Psoas muscle (tissue), 8 donors: ENCODE results near the gene CLIC3. TPM values are rescaled to one million over a fixed set of nuclear protein-coding genes. Genes with fewer than 3 reads are reported as not detected.

Experiments used
- ATAC-seq, 4 donors: fragments of 200-7000 bp; cut with Tn5 transposase; one replicate each; pipeline ENCODE4 v1.9.1; 2020; ENCODE audit warnings: moderate library complexity in 3 of 4, mild to moderate bottlenecking in 2 of 4
- DNase-seq, 2 donors: peaks; one replicate each; pipeline ENCODE4 v3.0.0-alpha.2; 2020
- H3K27ac ChIP-seq: fragments of 200-600 bp; one replicate; pipeline ENCODE4 v1.8.0; 2022
- H3K27me3 ChIP-seq, 3 donors: fragments of 200-600 bp in 1 of 3; one replicate each; pipeline versions ENCODE4 v1.6.1 to v1.8.0; 2013 to 2022; ENCODE audit warnings: low read length in 2 of 3, mild to moderate bottlenecking in 2 of 3, moderate library complexity in 1 of 3; ENCODE audit not compliant: insufficient read depth in 3 of 3
- H3K36me3 ChIP-seq, 2 donors: fragments of 200-600 bp in 1 of 2; one replicate each; pipeline versions ENCODE4 v1.6.1 to v1.8.0; 2013 to 2022; ENCODE audit warnings: low read depth in 1 of 2, mild to moderate bottlenecking in 1 of 2, moderate library complexity in 1 of 2; ENCODE audit not compliant: insufficient read depth in 1 of 2
- H3K4me1 ChIP-seq: fragments of 200-600 bp; one replicate; pipeline ENCODE4 v1.8.0; 2022
- H3K4me3 ChIP-seq: fragments of 200-600 bp; one replicate; pipeline ENCODE4 v1.8.0; 2022; ENCODE audit warnings: mild to moderate bottlenecking
- H3K9me3 ChIP-seq: fragments of 200-600 bp; one replicate; pipeline ENCODE4 v1.8.0; 2022
- CTCF ChIP-seq: fragments of 200-600 bp; IDR thresholded peaks from one replicate; pipeline ENCODE4 v1.8.0; 2022; ENCODE audit warnings: antibody characterized with exemption
- WGBS, 3 donors: extraction: QIAGEN DNeasy Blood & Tissue Kit; methylation state at CpG; one replicate each; pipeline versions ENCODE4 v1.1.6 to v1.1.7; 2013; 5-methylcytosine and 5-hydroxymethylcytosine counted together
- intact Hi-C, 2 donors: fragments of 100-400 bp; cut with DNase I; formaldehyde crosslinking; loops; one replicate each; pipeline versions ENCODE4 v1.11.0 to v1.14.2; 2022
- polyA plus RNA-seq, 3 donors: library from polyadenylated mRNA; stranded (reverse); fragments of 200-250 nt; gene quantifications; one replicate each; pipeline ENCODE4 v1.2.3, GENCODE V29; 2013
- total RNA-seq, 4 donors: library from RNA; stranded (reverse); fragmentation: NEBNext Ultra II Directional in 2 of 4; extraction: Animal tissue kit (Norgen Biotek cat#: 25700) in 2 of 4; gene quantifications; one replicate each; pipeline versions ENCODE4 v1.2.1 to v1.2.4, GENCODE V29; 2021 to 2023
- donor health status: healthy with polysubstance abuse.
- donor health status: DM: no; HTN: no; CAD: no; lungs with moderate emphysema.
- donor health status: Bipolar disorder and iron deficiency.
- donor health status: healthy.
- donor health status: DM: yes; HTN: yes; CAD: no.
- donor health status: DM: no; HTN: no; CAD: no.
- donor health status: DM: no; HTN: no; CAD: no.
- donor health status: DM: yes; HTN: yes; CAD: no.

CLIC3 gene
- total and polyA plus RNA-seq, 7 donors = 0.38 to 0.94 (median 0.67) TPM; not detected in 1

DNA sequence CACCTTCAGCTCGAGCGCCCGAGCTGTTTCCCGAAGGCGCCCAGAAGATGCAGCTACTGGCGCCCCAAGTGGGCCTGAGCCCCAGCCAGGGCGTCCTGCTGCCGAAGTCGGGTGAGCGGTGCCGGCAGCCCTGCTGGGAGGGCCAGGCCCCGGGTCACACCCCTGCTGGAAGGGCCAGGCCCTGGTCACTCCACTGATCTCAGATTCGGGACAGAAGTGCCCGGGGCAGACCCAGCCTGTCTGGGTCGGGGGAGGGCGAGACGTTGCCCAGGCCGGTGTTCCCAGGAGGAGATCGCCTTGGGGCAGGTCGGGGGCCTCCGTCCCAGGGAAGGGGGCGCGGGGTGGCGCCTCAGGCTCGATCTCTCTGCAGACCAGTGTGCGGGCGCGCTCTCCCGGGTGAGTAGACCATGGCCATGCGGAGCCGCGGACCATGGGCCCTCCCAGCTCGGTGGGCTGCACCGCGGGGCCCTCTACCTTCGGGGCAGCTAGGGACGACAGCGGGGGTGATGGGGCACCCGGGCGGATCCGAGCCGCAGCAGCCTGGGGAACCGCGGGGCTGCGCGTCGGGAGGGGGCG is 11.3 kb downstream of the CLIC3 start:
- ATAC-seq (peak in 2 of 4 donors; percentile 18 to 36), DNase-seq (no peak)
- Histone ChIP-seq H3K27ac (no peak overlapping the region), H3K4me1 (no peaks in the 10 kb centered on the region), H3K27me3 (peaks cover 0 to 40% (median 14%) of the 10 kb centered on the region in 3 donors), H3K4me3 (no peak overlapping the region), H3K36me3 (no peaks in the 10 kb centered on the region), H3K9me3 (no peaks in the 10 kb centered on the region)
- intact Hi-C loops = no loop called here
- WGBS, 3 donors = 8 to 16% (median 12%) methylated on average over 40 to 48 of the region's 48 CpGs
- no peak for TF ChIP-seq CTCF

DNA sequence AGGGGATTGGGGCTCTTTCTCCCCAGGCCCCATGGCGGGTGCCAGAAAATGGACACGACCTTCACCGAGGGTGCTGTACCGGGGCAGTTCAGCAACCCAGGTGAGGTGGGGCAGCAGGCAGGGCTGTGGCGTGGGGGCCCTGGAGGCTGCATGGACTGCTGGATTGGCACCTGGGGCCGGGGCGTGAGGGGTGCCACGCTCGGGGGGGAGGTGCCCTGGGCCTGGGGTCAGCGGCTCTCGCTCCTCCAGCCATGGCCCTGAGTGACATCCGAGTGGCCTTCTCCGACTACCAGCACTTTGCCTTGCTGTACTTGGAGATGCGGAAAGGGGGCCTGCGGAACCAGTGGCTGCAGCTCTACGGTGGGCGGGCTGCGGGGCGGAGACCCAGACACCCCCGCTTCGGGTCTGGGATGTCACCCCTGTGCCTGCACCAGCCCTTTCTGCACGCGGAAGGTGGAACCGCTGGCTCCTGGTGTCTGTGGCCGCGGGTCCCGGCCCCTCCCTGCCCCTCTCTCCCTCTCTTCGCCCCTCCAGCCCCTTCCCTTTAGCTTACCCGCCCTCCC is 11.8 kb downstream of the CLIC3 start:
- WGBS, 3 donors = 47 to 56% (median 47%) methylated on average over 23 to 29 of the region's 29 CpGs
- Histone ChIP-seq H3K27me3 (peaks cover 0 to 40% (median 16%) of the 10 kb centered on the region in 3 donors), H3K36me3 (no peaks in the 10 kb centered on the region), H3K27ac (no peak overlapping the region), H3K9me3 (no peaks in the 10 kb centered on the region), H3K4me1 (no peaks in the 10 kb centered on the region), H3K4me3 (no peak overlapping the region)
- TF ChIP-seq CTCF = no peak
- ATAC-seq = no peak
- intact Hi-C loops = no loop called here
- no peak for DNase-seq

- Histone ChIP-seq H3K27ac (no peak overlapping the region), H3K4me3 (no peak overlapping the region), H3K4me1 (no peaks in the 10 kb centered on the region), H3K9me3 (no peaks in the 10 kb centered on the region), H3K36me3 (no peaks in the 10 kb centered on the region), H3K27me3 (peaks cover 0 to 40% (median 16%) of the 10 kb centered on the region in 3 donors)
- no peak for DNase-seq
- intact Hi-C loops = no loop called here
- WGBS, 3 donors = 64 to 78% (median 75%) methylated on average over 11 of the region's 11 CpGs
- ATAC-seq = no peak
- no peak for TF ChIP-seq CTCF
Observed at GRCh38 chr9:136983656-136984314, 12.6 kb downstream of the CLIC3 start.

GRCh38 chr9:136983167-136983566 is 13.2 kb downstream of the CLIC3 start:
- Histone ChIP-seq H3K4me3 (no peak overlapping the region), H3K27ac (no peak overlapping the region), H3K9me3 (no peaks in the 10 kb centered on the region), H3K4me1 (no peaks in the 10 kb centered on the region), H3K27me3 (peaks cover 0 to 40% (median 16%) of the 10 kb centered on the region in 3 donors), H3K36me3 (no peaks in the 10 kb centered on the region)
- ATAC-seq (no peak), DNase-seq (no peak)
- TF ChIP-seq CTCF = no peak
- 58 to 69% (median 63%) methylated on average over 9 of the region's 9 CpGs for WGBS, 3 donors
- intact Hi-C loops = no loop called here
